DOHH2 (cell line): ENCODE measurements around the gene NELFA.

Source experiments
- H3F3A ChIP-seq: fragments of 200-600 bp; sonication (generic), shearing (Covaris generic); 2 replicates; pipeline ENCODE4 v1.6.0; 2016; ENCODE audit warnings: antibody characterized with exemption, mild to moderate bottlenecking; ENCODE audit not compliant: control insufficient read depth, insufficient read depth
- H3K27ac ChIP-seq: fragments of 200-600 bp; sonication (generic); 2 replicates; pipeline ENCODE4 v1.5.1; 2014; ENCODE audit warnings: low read depth, mild to moderate bottlenecking, low read length, moderate library complexity
- H3K27me3 ChIP-seq: fragments of 200-600 bp; sonication (generic); 2 replicates; pipeline ENCODE4 v1.6.1; 2014; ENCODE audit warnings: mild to moderate bottlenecking, low read length, mixed read lengths; ENCODE audit not compliant: control insufficient read depth
- H3K36me3 ChIP-seq: fragments of 200-600 bp; sonication (generic); 2 replicates; pipeline ENCODE4 v1.6.1; 2014; ENCODE audit warnings: mild to moderate bottlenecking, low read length, moderate library complexity, mixed read lengths; ENCODE audit not compliant: control insufficient read depth
- H3K4me1 ChIP-seq: fragments of 200-600 bp; sonication (generic); 2 replicates; pipeline ENCODE4 v1.6.1; 2014; ENCODE audit warnings: mild to moderate bottlenecking, low read length, mixed read lengths; ENCODE audit not compliant: control insufficient read depth
- H3K4me2 ChIP-seq: fragments of 200-600 bp; sonication (generic); 2 replicates; pipeline ENCODE4 v1.6.0; 2014; ENCODE audit warnings: mild to moderate bottlenecking, low read length, moderate library complexity
- H3K4me3 ChIP-seq: fragments of 200-600 bp; sonication (generic); 2 replicates; pipeline ENCODE4 v1.5.1; 2014; ENCODE audit warnings: mild to moderate bottlenecking, low read length, mixed read lengths
- H3K79me2 ChIP-seq: fragments of 200-600 bp; sonication (generic); 2 replicates; pipeline ENCODE4 v1.6.1; 2014; ENCODE audit warnings: mild to moderate bottlenecking, low read length, mixed read lengths; ENCODE audit not compliant: control insufficient read depth
- H3K9me2 ChIP-seq: fragments of 200-600 bp; sonication (generic); replicated peaks from 2 replicates; pipeline ENCODE4 v1.6.1; 2014; ENCODE audit warnings: mild to moderate bottlenecking, low read length, mixed read lengths; ENCODE audit not compliant: control insufficient read depth
- H3K9me3 ChIP-seq: fragments of 200-600 bp; sonication (generic); 2 replicates; pipeline ENCODE4 v1.6.1; 2014; ENCODE audit warnings: antibody characterized with exemption, low read length, mixed read lengths; ENCODE audit not compliant: control insufficient read depth, insufficient read depth
- H4K20me1 ChIP-seq: fragments of 200-600 bp; sonication (generic); 2 replicates; pipeline ENCODE4 v1.6.0; 2014; ENCODE audit warnings: low read depth, mild to moderate bottlenecking, antibody characterized with exemption, low read length, moderate library complexity; ENCODE audit not compliant: control insufficient read depth, insufficient read depth
- EZH2phosphoT487 ChIP-seq: fragments of 200-600 bp; sonication (generic); IDR thresholded peaks from 2 replicates; pipeline ENCODE4 v1.6.1; 2017; ENCODE audit warnings: borderline replicate concordance, mild to moderate bottlenecking, antibody characterized with exemption, low read length, moderate library complexity, mixed read lengths
- TF ChIP-seq, protein P1 (sequence below): fragments of 200-600 bp; sonication (generic); IDR thresholded peaks from one replicate; pipeline ENCODE4 v1.5.1; 2014; ENCODE audit warnings: antibody characterized with exemption, mild to moderate bottlenecking, low read depth, low read length; ENCODE audit not compliant: poor library complexity, severe bottlenecking

NELFA gene

GRCh38 chr4:1991596-1992434, 17.0 kb downstream of the NELFA start:
- Histone ChIP-seq H4K20me1 (no peaks in the 10 kb centered on the region), H3K27me3 (no peaks in the 10 kb centered on the region), H3F3A (no peaks in the 10 kb centered on the region), H3K4me1 (peaks cover 6% of the 10 kb centered on the region; the same call in 1 of the 2 replicates), H3K27ac (no peak overlapping the region), H3K4me3 (no peak overlapping the region), H3K9me2 (no peaks in the 10 kb centered on the region), H3K4me2 (no peak overlapping the region), H3K36me3 (peaks cover 46% of the 10 kb centered on the region), H3K9me3 (no peaks in the 10 kb centered on the region), H3K79me2 (peaks cover 57% of the 10 kb centered on the region)
- no peak for TF ChIP-seq EZH2phosphoT487
- TF ChIP-seq, protein P1, sequence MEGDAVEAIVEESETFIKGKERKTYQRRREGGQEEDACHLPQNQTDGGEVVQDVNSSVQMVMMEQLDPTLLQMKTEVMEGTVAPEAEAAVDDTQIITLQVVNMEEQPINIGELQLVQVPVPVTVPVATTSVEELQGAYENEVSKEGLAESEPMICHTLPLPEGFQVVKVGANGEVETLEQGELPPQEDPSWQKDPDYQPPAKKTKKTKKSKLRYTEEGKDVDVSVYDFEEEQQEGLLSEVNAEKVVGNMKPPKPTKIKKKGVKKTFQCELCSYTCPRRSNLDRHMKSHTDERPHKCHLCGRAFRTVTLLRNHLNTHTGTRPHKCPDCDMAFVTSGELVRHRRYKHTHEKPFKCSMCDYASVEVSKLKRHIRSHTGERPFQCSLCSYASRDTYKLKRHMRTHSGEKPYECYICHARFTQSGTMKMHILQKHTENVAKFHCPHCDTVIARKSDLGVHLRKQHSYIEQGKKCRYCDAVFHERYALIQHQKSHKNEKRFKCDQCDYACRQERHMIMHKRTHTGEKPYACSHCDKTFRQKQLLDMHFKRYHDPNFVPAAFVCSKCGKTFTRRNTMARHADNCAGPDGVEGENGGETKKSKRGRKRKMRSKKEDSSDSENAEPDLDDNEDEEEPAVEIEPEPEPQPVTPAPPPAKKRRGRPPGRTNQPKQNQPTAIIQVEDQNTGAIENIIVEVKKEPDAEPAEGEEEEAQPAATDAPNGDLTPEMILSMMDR = no peak

GRCh38 chr4:1991087-1991486, 17.7 kb downstream of the NELFA start:
- H3K27ac ChIP-seq = no peak overlapping the region
- no peak overlapping the region for H3K4me3 ChIP-seq
- no peaks in the 10 kb centered on the region for H3K9me3 ChIP-seq
- no peaks in the 10 kb centered on the region for H3K9me2 ChIP-seq
- H3K36me3 ChIP-seq = peaks cover 45% of the 10 kb centered on the region
- TF ChIP-seq, protein P1 = no peak
- TF ChIP-seq EZH2phosphoT487 = no peak
- H3K27me3 ChIP-seq = no peaks in the 10 kb centered on the region
- H3K4me2 ChIP-seq = no peak overlapping the region
- no peaks in the 10 kb centered on the region for H4K20me1 ChIP-seq
- H3K79me2 ChIP-seq = peaks cover 49% of the 10 kb centered on the region
- peaks cover 3% of the 10 kb centered on the region; the same call in 1 of the 2 replicates for H3K4me1 ChIP-seq
- H3F3A ChIP-seq = no peaks in the 10 kb centered on the region

DNA sequence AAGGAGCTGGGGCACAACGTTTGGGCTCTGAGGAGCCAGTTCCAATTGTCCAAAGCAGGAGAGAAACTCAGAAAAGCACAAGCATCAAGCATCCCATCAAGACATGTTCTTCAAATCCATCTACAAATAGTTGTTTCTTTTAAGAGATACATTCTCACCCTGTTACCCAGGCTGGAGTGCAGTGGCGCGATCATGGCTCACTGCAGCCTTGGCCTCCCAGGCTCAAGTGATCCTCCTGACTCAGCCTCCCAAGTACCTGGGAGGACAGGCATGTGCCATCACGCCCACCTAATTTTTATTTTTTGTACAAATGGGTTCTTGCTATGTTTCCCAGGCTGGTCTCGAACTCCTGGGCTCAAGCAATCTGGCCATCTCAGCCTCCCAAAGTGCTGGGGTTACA, 18.1 kb downstream of the NELFA start:
- Histone ChIP-seq H3K27me3 (no peaks in the 10 kb centered on the region), H3F3A (no peaks in the 10 kb centered on the region), H3K9me3 (no peaks in the 10 kb centered on the region), H3K9me2 (no peaks in the 10 kb centered on the region), H4K20me1 (no peaks in the 10 kb centered on the region), H3K27ac (no peak overlapping the region), H3K4me2 (no peak overlapping the region), H3K4me3 (no peak overlapping the region), H3K4me1 (no peaks in the 10 kb centered on the region; the same call in 1 of the 2 replicates), H3K79me2 (peaks cover 45% of the 10 kb centered on the region), H3K36me3 (peaks cover 48% of the 10 kb centered on the region)
- TF ChIP-seq, protein P1 = no peak
- TF ChIP-seq EZH2phosphoT487 = no peak
